ENCODE measurements around the gene LMOD3. TPM values are rescaled to one million over a fixed set of nuclear protein-coding genes. Genes with fewer than 3 reads are reported as not detected.
A peak's percentile ranks its signal among the peaks of the same experiment; 100 is the strongest.

Gene LMOD3
- total RNA-seq, 4 donors from 2014 or later, result not detected

DNA sequence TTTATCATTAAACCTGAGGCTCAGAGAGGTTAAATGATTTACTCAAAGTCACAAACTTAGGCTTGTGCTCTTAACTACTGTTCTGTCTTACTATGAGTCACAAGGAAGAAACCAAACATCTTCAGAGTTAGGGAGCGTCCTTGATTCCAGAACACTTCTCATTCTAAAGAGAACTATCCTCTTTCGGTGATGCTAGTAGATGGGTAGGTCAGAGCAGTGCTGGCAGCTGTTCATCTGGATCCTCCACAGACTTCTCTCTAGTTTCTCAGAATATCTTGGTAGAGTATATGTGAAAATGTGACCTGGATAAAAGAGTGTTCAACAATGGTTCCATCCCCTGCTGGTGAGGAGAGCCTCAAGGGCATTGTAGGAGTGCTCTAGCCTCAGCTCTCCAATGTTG, 34.3 kb downstream of the LMOD3 start:
- DNase-seq, result no peak
- Histone ChIP-seq H3K4me1 (peaks cover 0 to 76% (median 40%) of the 10 kb centered on the region in 4 donors), H3K9me3 (no peaks in the 10 kb centered on the region), H3K4me3 (peak overlapping the region in 3 of 4 donors; percentile 18 to 94 (median 20)), H3K27me3 (no peaks in the 10 kb centered on the region), H3K27ac (peak overlapping the region; percentile 23 to 96 (median 88)), H3K36me3 (peaks cover 0 to 6% (median 0%) of the 10 kb centered on the region in 3 donors)
- TF ChIP-seq POLR2A (IDR thresholded peaks at IDR 0.05) (no peak), CTCF (IDR thresholded peaks at IDR 0.05) (peak in 1 of 6 experiments; percentile 12)

DNA sequence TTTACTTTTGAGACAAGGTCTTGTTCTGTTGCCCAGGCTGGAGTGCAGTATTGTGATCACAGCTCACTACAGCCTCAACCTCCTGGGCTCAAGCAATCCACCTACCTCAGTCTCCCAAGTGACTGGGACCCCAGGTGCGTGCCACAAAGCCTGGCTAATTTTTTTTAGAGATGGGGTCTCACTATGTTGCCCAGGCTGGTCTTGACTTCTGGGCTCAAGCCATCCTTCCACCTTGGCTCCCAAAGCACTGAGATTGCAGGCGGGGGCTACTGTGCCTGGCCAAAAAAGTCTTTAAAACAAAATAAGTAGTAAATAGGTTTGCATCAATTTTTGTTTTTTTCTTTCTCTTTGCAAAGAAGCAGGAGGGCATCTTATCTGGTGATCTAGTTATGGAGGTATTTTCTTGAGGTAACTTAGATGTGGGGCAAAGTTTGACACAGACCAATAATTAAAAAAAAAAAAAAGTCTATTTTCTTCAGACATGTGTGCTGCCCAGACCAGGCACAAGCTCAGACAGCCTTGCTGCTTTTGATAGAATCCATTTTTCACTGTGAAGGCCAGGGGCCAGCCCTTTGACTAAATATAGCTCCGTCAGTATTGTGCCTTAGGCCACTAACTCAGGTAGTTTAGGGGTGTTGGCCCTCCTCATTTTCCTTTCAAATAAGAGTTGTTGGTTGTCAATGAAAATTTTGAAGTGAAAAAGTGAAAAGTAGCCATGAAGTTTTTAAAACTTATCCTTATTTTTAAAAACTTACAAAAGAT, 35.2 kb downstream of the LMOD3 start:
- Histone ChIP-seq H3K9me3 (no peaks in the 10 kb centered on the region), H3K27me3 (no peaks in the 10 kb centered on the region), H3K4me3 (peak overlapping the region; percentile 56 to 94 (median 82)), H3K4me1 (peaks cover 0 to 75% (median 39%) of the 10 kb centered on the region in 4 donors), H3K27ac (peak overlapping the region; percentile 85 to 96 (median 92)), H3K36me3 (peaks cover 0 to 3% (median 0%) of the 10 kb centered on the region in 3 donors)
- no peak for DNase-seq
- no peak for TF ChIP-seq POLR2A (IDR thresholded peaks at IDR 0.05)

DNA sequence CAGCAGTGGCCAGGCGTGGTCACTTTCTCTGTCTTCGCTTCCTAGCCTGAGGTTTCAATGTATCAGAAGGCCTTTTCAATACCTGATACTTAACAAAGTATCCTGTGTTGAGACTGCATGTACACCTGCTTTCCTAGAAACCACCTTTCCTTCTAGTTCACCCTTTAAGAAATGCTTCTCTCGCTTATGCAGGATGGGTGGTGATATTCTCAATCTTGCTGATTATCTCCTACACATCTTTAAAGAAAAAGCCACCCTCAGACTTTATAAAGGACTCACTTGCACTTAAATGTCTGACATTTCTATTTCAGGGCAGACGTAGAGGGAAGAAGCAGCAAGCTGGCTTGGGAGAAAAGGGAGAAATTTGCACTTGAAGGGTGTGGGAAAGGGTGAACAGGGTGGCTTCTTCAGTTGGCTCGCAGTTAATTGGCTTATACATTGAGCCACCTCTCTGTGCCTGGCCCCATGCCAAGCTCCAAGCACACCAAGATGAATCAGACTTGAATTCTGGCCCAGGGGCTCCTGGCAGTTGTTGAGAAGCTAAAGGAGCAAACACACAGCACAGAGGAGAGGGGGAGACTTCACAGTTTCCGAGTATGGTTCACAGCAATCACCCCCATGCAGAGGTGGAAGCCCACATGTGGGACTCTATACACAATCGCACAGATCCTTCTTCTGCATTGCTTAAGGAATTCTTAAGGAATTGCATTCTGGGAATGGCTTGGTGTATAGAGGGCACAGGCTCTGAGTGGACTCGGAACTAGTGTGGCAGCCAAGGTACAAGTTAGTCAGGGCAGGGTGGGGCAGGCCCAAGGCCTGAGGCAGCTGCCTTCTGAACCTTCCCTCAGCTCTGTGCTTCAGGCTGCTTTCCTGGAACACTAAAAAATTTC, 36.3 kb downstream of the LMOD3 start:
- H3K27ac ChIP-seq, result peak overlapping the region; percentile 85 to 96 (median 92)
- H3K4me3 ChIP-seq, result peak overlapping the region; percentile 56 to 94 (median 82)
- peaks cover 0 to 77% (median 41%) of the 10 kb centered on the region in 4 donors for H3K4me1 ChIP-seq
- H3K9me3 ChIP-seq, result no peaks in the 10 kb centered on the region
- no peaks in the 10 kb centered on the region for H3K36me3 ChIP-seq
- TF ChIP-seq CTCF (IDR thresholded peaks at IDR 0.05) (no peak), POLR2A (IDR thresholded peaks at IDR 0.05) (peak; percentile 24 to 60)
- DNase-seq, result peak; percentile 70 to 95 (median 90)
- H3K27me3 ChIP-seq, result no peaks in the 10 kb centered on the region

DNA sequence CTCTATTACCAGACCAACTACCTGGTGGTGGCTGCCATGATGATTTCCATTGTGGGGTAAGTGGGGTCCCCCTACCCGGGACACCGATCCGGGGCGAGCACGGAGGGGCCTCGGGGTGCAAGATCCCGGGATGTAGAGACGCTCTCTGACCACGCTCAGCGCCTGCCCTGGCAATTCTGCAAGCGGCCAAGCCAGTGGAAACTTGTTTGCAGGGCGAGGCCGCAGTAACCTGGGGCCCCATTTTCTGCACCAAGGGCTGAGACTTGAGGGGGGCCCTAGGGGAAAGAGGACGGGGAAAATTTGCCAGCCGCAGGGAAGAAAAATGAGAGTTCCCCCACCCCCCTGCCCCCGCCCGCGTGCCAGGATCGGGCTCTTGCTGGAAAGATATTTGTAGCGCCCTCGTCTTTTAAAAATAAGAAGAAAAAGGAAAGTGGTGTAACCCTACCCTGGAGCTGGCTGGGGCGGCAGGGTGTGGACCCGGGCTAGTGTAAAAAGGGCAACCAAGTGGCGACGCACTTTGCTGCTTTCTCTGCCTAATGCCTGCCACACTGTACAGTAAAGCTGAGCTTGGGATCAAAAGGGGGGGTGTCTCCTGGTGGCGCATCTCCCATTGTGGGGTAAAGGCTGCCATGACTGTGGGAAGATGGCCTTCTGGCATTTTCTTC, 37.1 kb downstream of the LMOD3 start:
- peak overlapping the region; percentile 85 to 96 (median 92) for H3K27ac ChIP-seq
- H3K27me3 ChIP-seq, result no peaks in the 10 kb centered on the region
- peaks cover 0 to 75% (median 38%) of the 10 kb centered on the region in 4 donors for H3K4me1 ChIP-seq
- TF ChIP-seq POLR2A (IDR thresholded peaks at IDR 0.05) (no peak), CTCF (IDR thresholded peaks at IDR 0.05) (no peak)
- H3K9me3 ChIP-seq, result no peaks in the 10 kb centered on the region
- peak overlapping the region; percentile 56 to 94 (median 82) for H3K4me3 ChIP-seq
- H3K36me3 ChIP-seq, result no peaks in the 10 kb centered on the region
- peak in 2 of 3 donors; percentile 62 to 64 for DNase-seq

GRCh38 chr3:69084326-69085167, 37.8 kb downstream of the LMOD3 start, which contains the start of gene ARL6IP5:
Gene ARL6IP5 (plus strand): TSS chr3:69084937. CDS start chr3:69085048, 111 bp downstream.
- TF ChIP-seq CTCF (IDR thresholded peaks at IDR 0.05) (no peak), POLR2A (IDR thresholded peaks at IDR 0.05) (peak; percentile 59 to 87)
- Histone ChIP-seq H3K36me3 (no peaks in the 10 kb centered on the region), H3K4me3 (peak within 1 kb of the TSS; percentile 56 to 94 (median 82)), H3K4me1 (peaks cover 0 to 70% (median 33%) of the 10 kb centered on the region in 4 donors), H3K27ac (peak within 1 kb of the TSS; percentile 85 to 96 (median 92)), H3K9me3 (no peaks in the 10 kb centered on the region), H3K27me3 (no peaks in the 10 kb centered on the region)
- peak; percentile 93 to 98 (median 96) for DNase-seq

Data from Peyer's patch (tissue), 4 donors.